ENCODE results near the gene MICOS13.

GRCh38 chr19:5682107-5682482 lies 1.8 kb upstream of the MICOS13 start:
- TF ChIP-seq CTCF (IDR thresholded peaks at IDR 0.05) (no peak), FOXJ3 (CRISPR knock-in tag; IDR thresholded peaks at IDR 0.05; ENCODE audit: borderline replicate concordance) (no peak), TEAD4 (CRISPR knock-in tag; IDR thresholded peaks at IDR 0.05) (no peak), NR3C1 (CRISPR knock-in tag; conservative IDR thresholded peaks at IDR 0.05; ENCODE audit: low read depth) (no peak)
- TF ChIP-seq, protein P1, sequence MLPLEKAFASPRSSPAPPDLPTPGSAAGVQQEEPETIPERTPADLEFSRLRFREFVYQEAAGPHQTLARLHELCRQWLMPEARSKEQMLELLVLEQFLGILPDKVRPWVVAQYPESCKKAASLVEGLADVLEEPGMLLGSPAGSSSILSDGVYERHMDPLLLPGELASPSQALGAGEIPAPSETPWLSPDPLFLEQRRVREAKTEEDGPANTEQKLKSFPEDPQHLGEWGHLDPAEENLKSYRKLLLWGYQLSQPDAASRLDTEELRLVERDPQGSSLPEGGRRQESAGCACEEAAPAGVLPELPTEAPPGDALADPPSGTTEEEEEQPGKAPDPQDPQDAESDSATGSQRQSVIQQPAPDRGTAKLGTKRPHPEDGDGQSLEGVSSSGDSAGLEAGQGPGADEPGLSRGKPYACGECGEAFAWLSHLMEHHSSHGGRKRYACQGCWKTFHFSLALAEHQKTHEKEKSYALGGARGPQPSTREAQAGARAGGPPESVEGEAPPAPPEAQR (CRISPR knock-in tag; IDR thresholded peaks at IDR 0.05): no peak
